KMS-11 (cell line): ENCODE results near the gene APCDD1L.

Experiments
- H2AFZ ChIP-seq: fragments of 200-600 bp; sonication (generic); 2 replicates; pipeline ENCODE4 v1.6.1; 2016; ENCODE audit warnings: antibody characterized with exemption, mixed run types, low read depth
- H3K27ac ChIP-seq: fragments of 200-600 bp; sonication (generic); 2 replicates; pipeline ENCODE4 v1.6.1; 2016; ENCODE audit warnings: mild to moderate bottlenecking, mixed run types
- H3K27me3 ChIP-seq: fragments of 200-600 bp; sonication (generic); 2 replicates; pipeline ENCODE4 v1.6.1; 2017; ENCODE audit warnings: mild to moderate bottlenecking, low read depth, mixed run types, moderate library complexity; ENCODE audit not compliant: insufficient read depth
- H3K36me3 ChIP-seq: fragments of 200-600 bp; sonication (generic); 2 replicates; pipeline ENCODE4 v1.6.1; 2017; ENCODE audit warnings: mild to moderate bottlenecking, mixed run types; ENCODE audit not compliant: insufficient read depth
- H3K4me1 ChIP-seq: fragments of 200-600 bp; sonication (generic); 2 replicates; pipeline ENCODE4 v1.6.1; 2016; ENCODE audit warnings: mild to moderate bottlenecking, low read depth, mixed run types; ENCODE audit not compliant: poor library complexity, severe bottlenecking
- H3K4me2 ChIP-seq: fragments of 200-600 bp; sonication (generic); 2 replicates; pipeline ENCODE4 v1.7.0; 2016; ENCODE audit warnings: mild to moderate bottlenecking, mixed run types
- H3K4me3 ChIP-seq: fragments of 200-600 bp; sonication (generic); IDR thresholded peaks from 2 replicates; pipeline ENCODE4 v1.6.1; 2017; ENCODE audit warnings: low read depth, low read length, mixed read lengths; ENCODE audit not compliant: insufficient read depth
- H3K79me2 ChIP-seq: fragments of 200-600 bp; sonication (generic); 2 replicates; pipeline ENCODE4 v1.6.1; 2016; ENCODE audit warnings: low read depth, mixed run types; ENCODE audit not compliant: insufficient read depth
- H3K9ac ChIP-seq: fragments of 200-600 bp; sonication (generic); 2 replicates; pipeline ENCODE4 v1.6.1; 2016; ENCODE audit warnings: mild to moderate bottlenecking, mixed run types
- H4K20me1 ChIP-seq: fragments of 200-600 bp; sonication (generic); 2 replicates; pipeline ENCODE4 v1.6.1; 2016; ENCODE audit warnings: mild to moderate bottlenecking, mixed run types; ENCODE audit not compliant: insufficient read depth
- CTCF ChIP-seq: fragments of 200-600 bp; sonication (generic); conservative IDR thresholded peaks from 2 replicates; pipeline ENCODE4 v1.6.1; 2017; ENCODE audit warnings: low read depth, mild to moderate bottlenecking, antibody characterized with exemption, low read length, moderate library complexity, mixed read lengths

The APCDD1L gene

GRCh38 chr20:58463256-58463655 lies 51.9 kb downstream of the APCDD1L start:
- Histone ChIP-seq H4K20me1 (no peaks in the 10 kb centered on the region), H3K4me2 (no peak overlapping the region), H3K27ac (no peak overlapping the region), H3K79me2 (no peaks in the 10 kb centered on the region), H3K4me3 (no peak overlapping the region), H3K4me1 (no peaks in the 10 kb centered on the region), H2AFZ (no peak overlapping the region), H3K27me3 (no peaks in the 10 kb centered on the region), H3K9ac (no peak overlapping the region), H3K36me3 (no peaks in the 10 kb centered on the region)
- no peak for TF ChIP-seq CTCF

DNA sequence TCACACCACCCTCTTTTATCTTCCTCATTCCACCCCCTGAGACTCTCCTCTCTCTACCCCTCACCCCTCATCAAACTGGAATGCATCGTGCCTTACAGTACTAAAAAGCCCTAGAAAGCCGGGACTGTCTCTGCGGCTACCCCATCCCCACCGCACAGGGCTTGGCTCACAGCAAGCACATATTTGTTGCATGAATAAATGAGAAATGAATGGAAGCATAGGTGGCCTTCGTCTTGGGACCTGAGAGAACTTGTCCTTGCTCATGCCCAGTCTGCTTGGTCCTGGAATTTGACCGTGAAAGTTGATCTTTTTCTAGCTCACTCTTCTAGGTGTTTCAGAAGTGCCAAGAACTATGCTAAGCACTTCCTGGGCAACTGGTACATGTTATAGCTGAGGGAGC lies 53.3 kb downstream of the APCDD1L start:
- Histone ChIP-seq H4K20me1 (no peaks in the 10 kb centered on the region), H3K4me1 (no peaks in the 10 kb centered on the region), H3K9ac (no peak overlapping the region), H2AFZ (no peak overlapping the region), H3K4me3 (no peak overlapping the region), H3K36me3 (no peaks in the 10 kb centered on the region), H3K79me2 (no peaks in the 10 kb centered on the region), H3K27me3 (no peaks in the 10 kb centered on the region), H3K4me2 (no peak overlapping the region), H3K27ac (no peak overlapping the region)
- no peak for TF ChIP-seq CTCF

DNA sequence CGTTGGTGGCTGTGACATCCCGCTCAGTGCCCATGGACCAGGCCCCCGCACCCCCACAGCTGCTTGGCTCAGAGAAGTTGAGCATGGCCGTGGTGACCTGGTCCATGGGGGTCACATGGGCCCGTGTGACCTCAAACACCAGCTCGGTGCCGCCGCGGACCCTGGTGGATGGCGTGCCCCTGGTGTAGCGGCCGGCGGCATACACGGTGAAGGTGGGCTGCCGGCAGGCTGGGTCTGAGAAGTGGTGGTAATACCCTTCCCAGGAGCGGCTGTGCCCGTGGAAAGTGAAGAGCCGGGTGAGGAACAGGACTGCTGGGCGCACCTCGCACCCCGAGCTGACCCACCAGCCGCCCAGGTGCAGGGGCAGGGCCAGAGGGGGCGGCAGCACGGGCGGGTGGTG lies 54.1 kb downstream of the APCDD1L start:
- Histone ChIP-seq H3K4me2 (no peak overlapping the region), H3K4me1 (no peaks in the 10 kb centered on the region), H4K20me1 (no peaks in the 10 kb centered on the region), H3K4me3 (no peak overlapping the region), H3K27me3 (no peaks in the 10 kb centered on the region), H3K9ac (no peak overlapping the region), H3K36me3 (no peaks in the 10 kb centered on the region), H3K27ac (no peak overlapping the region), H2AFZ (no peak overlapping the region), H3K79me2 (no peaks in the 10 kb centered on the region)
- no peak for TF ChIP-seq CTCF

DNA sequence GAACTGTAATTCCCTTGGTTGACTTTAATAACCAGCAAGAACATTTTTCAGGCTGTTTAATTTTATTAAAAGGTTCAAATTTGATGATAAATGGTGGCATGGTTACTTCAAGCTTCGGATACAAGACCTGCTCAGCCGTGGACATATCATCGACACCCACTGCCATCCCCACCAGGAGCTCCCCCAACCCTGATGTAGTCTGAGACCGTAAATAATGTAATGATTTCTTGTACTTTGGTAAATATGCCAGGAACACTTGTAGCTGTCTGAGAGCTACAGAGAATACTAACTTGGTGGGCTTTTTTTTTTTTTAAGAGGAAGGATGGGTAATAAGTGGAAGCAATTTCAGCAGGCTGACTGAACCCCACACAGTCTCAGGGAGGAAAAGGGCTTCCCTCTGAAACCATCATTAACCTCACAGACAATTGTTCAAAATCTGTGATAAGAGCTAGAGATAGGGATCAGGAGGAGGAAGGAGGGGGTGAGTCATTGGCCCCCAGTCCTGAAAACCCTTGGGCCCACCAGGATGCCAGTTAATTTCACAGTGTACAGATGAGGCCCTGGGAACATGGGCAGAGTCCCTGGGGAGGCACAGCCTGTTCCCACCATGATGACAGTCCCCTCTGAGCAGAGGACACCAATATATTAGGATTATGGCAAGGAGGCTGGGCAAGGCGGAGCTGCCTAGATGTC lies 56.0 kb downstream of the APCDD1L start:
- H3K4me3 ChIP-seq, result no peak overlapping the region
- H3K79me2 ChIP-seq, result no peaks in the 10 kb centered on the region
- H3K36me3 ChIP-seq, result no peaks in the 10 kb centered on the region
- H2AFZ ChIP-seq, result no peak overlapping the region
- no peaks in the 10 kb centered on the region for H3K27me3 ChIP-seq
- no peak overlapping the region for H3K27ac ChIP-seq
- no peak overlapping the region for H3K9ac ChIP-seq
- TF ChIP-seq CTCF, result no peak
- no peaks in the 10 kb centered on the region for H3K4me1 ChIP-seq
- no peak overlapping the region for H3K4me2 ChIP-seq
- no peaks in the 10 kb centered on the region for H4K20me1 ChIP-seq
